ENCODE measurements around the gene CTSF.

- TF ChIP-seq, protein P1, sequence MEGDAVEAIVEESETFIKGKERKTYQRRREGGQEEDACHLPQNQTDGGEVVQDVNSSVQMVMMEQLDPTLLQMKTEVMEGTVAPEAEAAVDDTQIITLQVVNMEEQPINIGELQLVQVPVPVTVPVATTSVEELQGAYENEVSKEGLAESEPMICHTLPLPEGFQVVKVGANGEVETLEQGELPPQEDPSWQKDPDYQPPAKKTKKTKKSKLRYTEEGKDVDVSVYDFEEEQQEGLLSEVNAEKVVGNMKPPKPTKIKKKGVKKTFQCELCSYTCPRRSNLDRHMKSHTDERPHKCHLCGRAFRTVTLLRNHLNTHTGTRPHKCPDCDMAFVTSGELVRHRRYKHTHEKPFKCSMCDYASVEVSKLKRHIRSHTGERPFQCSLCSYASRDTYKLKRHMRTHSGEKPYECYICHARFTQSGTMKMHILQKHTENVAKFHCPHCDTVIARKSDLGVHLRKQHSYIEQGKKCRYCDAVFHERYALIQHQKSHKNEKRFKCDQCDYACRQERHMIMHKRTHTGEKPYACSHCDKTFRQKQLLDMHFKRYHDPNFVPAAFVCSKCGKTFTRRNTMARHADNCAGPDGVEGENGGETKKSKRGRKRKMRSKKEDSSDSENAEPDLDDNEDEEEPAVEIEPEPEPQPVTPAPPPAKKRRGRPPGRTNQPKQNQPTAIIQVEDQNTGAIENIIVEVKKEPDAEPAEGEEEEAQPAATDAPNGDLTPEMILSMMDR (IDR thresholded peaks at IDR 0.05), result no peak
- TF ChIP-seq POLR2AphosphoS5 (IDR thresholded peaks at IDR 0.05), result peak; percentile 7 to 51 (median 17)
Observed at GRCh38 chr11:66607126-66607834, 38.9 kb upstream of the CTSF start.
